HepG2 (cell line): Measurements from ENCODE around the gene UGT1A4.

Experiments used
- ARID3A ChIP-seq: IDR thresholded peaks from 2 replicates; pipeline ENCODE4 v1.6.1; 2012; ENCODE audit warnings: low read depth, low read length, improper control_type of control experiment
- BRCA1 ChIP-seq: sonication (generic); formaldehyde crosslinking; IDR thresholded peaks from 2 replicates; pipeline ENCODE4 v1.4.0; 2020; ENCODE audit warnings: missing genetic modification reagents
- CEBPB ChIP-seq: IDR thresholded peaks from 2 replicates; pipeline ENCODE4 v1.6.1; 2011; ENCODE audit warnings: low read depth, low read length, improper control_type of control experiment, borderline replicate concordance
- JUND ChIP-seq: sonication (generic); formaldehyde crosslinking; IDR thresholded peaks from 2 replicates; pipeline ENCODE4 v1.8.0; 2022; ENCODE audit warnings: mild to moderate bottlenecking, missing genetic modification reagents
- MXI1 ChIP-seq: IDR thresholded peaks from 3 replicates; pipeline ENCODE4 v1.6.1; 2012; ENCODE audit warnings: low read depth, low read length, inconsistent platforms, borderline replicate concordance
- NFE2L1 ChIP-seq: sonication (generic); formaldehyde crosslinking; IDR thresholded peaks from 2 replicates; pipeline ENCODE4 v1.4.0; 2020; ENCODE audit warnings: missing genetic modification reagents, mild to moderate bottlenecking, borderline replicate concordance
- PHF8 ChIP-seq: sonication (generic); formaldehyde crosslinking; IDR thresholded peaks from 2 replicates; pipeline ENCODE4 v1.5.0; 2020; ENCODE audit warnings: missing genetic modification reagents
- ZNF10 ChIP-seq: sonication (generic); formaldehyde crosslinking; IDR thresholded peaks from 2 replicates; pipeline ENCODE4 v1.4.0; 2020; ENCODE audit warnings: mild to moderate bottlenecking, low read depth, missing genetic modification reagents, borderline replicate concordance
- TF ChIP-seq, protein P1 (sequence below): sonication (generic); formaldehyde crosslinking; IDR thresholded peaks from 2 replicates; pipeline ENCODE4 v1.5.0; 2020; ENCODE audit warnings: mild to moderate bottlenecking, missing genetic modification reagents, moderate library complexity
- TF ChIP-seq, protein P2 (sequence below), 2 experiments: IDR thresholded peaks; 2 replicates each; pipeline ENCODE4 v1.6.1; 2011 to 2012; ENCODE audit warnings: low read length in 2 of 2, borderline replicate concordance in 1 of 2, low read depth in 1 of 2, mild to moderate bottlenecking in 1 of 2, moderate library complexity in 1 of 2

DNA sequence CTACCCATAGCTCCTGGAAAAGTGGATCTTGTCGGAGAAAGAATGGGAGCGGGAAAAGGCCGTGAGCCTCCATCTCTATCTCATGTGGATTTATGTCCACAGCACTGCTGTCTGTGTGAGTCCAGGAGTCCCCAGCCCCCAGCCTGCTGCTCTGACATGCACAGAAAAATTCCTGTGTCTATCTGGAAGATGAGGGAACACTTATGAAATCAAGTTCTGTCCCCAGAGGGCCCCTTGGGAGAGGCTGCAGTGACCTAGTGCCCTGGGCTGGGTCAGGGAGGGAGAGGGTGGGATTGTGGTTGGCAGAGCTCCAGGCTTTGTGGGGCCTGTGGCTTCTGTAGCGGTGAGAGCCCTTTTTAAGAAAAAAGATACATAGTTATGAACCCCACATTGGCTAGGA is 98.2 kb downstream of the UGT1A4 start:
- TF ChIP-seq JUND (CRISPR knock-in tag) (no peak), ZNF10 (CRISPR knock-in tag) (no peak), PHF8 (no peak), MXI1 (no peak), CEBPB (no peak), BRCA1 (CRISPR knock-in tag) (no peak), ARID3A (no peak), NFE2L1 (CRISPR knock-in tag) (no peak)
- TF ChIP-seq, protein P1, sequence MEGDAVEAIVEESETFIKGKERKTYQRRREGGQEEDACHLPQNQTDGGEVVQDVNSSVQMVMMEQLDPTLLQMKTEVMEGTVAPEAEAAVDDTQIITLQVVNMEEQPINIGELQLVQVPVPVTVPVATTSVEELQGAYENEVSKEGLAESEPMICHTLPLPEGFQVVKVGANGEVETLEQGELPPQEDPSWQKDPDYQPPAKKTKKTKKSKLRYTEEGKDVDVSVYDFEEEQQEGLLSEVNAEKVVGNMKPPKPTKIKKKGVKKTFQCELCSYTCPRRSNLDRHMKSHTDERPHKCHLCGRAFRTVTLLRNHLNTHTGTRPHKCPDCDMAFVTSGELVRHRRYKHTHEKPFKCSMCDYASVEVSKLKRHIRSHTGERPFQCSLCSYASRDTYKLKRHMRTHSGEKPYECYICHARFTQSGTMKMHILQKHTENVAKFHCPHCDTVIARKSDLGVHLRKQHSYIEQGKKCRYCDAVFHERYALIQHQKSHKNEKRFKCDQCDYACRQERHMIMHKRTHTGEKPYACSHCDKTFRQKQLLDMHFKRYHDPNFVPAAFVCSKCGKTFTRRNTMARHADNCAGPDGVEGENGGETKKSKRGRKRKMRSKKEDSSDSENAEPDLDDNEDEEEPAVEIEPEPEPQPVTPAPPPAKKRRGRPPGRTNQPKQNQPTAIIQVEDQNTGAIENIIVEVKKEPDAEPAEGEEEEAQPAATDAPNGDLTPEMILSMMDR, result no peak
- TF ChIP-seq, protein P2, sequence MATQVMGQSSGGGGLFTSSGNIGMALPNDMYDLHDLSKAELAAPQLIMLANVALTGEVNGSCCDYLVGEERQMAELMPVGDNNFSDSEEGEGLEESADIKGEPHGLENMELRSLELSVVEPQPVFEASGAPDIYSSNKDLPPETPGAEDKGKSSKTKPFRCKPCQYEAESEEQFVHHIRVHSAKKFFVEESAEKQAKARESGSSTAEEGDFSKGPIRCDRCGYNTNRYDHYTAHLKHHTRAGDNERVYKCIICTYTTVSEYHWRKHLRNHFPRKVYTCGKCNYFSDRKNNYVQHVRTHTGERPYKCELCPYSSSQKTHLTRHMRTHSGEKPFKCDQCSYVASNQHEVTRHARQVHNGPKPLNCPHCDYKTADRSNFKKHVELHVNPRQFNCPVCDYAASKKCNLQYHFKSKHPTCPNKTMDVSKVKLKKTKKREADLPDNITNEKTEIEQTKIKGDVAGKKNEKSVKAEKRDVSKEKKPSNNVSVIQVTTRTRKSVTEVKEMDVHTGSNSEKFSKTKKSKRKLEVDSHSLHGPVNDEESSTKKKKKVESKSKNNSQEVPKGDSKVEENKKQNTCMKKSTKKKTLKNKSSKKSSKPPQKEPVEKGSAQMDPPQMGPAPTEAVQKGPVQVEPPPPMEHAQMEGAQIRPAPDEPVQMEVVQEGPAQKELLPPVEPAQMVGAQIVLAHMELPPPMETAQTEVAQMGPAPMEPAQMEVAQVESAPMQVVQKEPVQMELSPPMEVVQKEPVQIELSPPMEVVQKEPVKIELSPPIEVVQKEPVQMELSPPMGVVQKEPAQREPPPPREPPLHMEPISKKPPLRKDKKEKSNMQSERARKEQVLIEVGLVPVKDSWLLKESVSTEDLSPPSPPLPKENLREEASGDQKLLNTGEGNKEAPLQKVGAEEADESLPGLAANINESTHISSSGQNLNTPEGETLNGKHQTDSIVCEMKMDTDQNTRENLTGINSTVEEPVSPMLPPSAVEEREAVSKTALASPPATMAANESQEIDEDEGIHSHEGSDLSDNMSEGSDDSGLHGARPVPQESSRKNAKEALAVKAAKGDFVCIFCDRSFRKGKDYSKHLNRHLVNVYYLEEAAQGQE (IDR thresholded peaks at IDR 0.05; ENCODE audit: borderline replicate concordance in 1 of 2, low read depth in 1 of 2, low read length in 2 of 2), result no peak
